Activated CD8-positive, alpha-beta T cell treated with anti-CD3 and anti-CD28 coated beads for 36 hours (primary cell): ENCODE data around the gene NUDT14. TPM values are rescaled to one million over a fixed set of nuclear protein-coding genes. Genes with fewer than 3 reads are reported as not detected.

Experiments used
- ATAC-seq: fragments of 200-7000 bp; cut with Tn5 transposase; one replicate; pipeline ENCODE4 v1.10.0; 2021; ENCODE audit warnings: mild to moderate bottlenecking, moderate library complexity
- CTCF ChIA-PET: fragments of 350-600 bp; sonication (Branson Sonifier 250); formaldehyde crosslinking; loops from one replicate; lab custom pipeline; 2021; ENCODE audit warnings: antibody characterized with exemption; lab: Charles Lee
- POLR2A ChIA-PET: fragments of 350-600 bp; sonication (Branson Sonifier 250); formaldehyde crosslinking; loops from one replicate; lab custom pipeline; 2021; ENCODE audit warnings: antibody characterized with exemption; lab: Charles Lee
- DNase-seq: peaks from one replicate; pipeline ENCODE4 v3.0.0-alpha.2; 2020
- H3K27ac Mint-ChIP-seq: one replicate; pipeline ENCODE4 v1.8.0; 2021; ENCODE audit warnings: mild to moderate bottlenecking, mixed read lengths
- H3K27me3 Mint-ChIP-seq: one replicate; pipeline ENCODE4 v1.8.0; 2021; ENCODE audit warnings: mixed read lengths
- H3K36me3 Mint-ChIP-seq: one replicate; pipeline ENCODE4 v1.8.0; 2021; ENCODE audit warnings: low read depth, mixed read lengths
- H3K4me1 Mint-ChIP-seq: one replicate; pipeline ENCODE4 v1.8.0; 2021; ENCODE audit warnings: low read depth, mixed read lengths
- H3K4me3 Mint-ChIP-seq: one replicate; pipeline ENCODE4 v1.8.0; 2021; ENCODE audit warnings: mild to moderate bottlenecking, moderate library complexity, mixed read lengths
- H3K9me3 Mint-ChIP-seq: one replicate; pipeline ENCODE4 v1.8.0; 2021; ENCODE audit warnings: mixed read lengths
- intact Hi-C: fragments of 100-400 bp; cut with micrococcal nuclease; formaldehyde crosslinking; loops from one replicate; pipeline ENCODE4 v1.10.0; 2022
- total RNA-seq, 2 experiments: library from RNA; stranded (reverse); gene quantifications; one replicate each; pipeline ENCODE4 v1.2.3, GENCODE V29; 2021
- TF ChIP-seq, protein P1 (sequence below): fragments of 200-600 bp; IDR thresholded peaks from one replicate; pipeline ENCODE4 v1.8.0; 2022; ENCODE audit warnings: antibody characterized with exemption, mild to moderate bottlenecking

NUDT14 gene
- total RNA-seq, 2 experiments from 2014 or later: 9.3 to 9.7 TPM

DNA sequence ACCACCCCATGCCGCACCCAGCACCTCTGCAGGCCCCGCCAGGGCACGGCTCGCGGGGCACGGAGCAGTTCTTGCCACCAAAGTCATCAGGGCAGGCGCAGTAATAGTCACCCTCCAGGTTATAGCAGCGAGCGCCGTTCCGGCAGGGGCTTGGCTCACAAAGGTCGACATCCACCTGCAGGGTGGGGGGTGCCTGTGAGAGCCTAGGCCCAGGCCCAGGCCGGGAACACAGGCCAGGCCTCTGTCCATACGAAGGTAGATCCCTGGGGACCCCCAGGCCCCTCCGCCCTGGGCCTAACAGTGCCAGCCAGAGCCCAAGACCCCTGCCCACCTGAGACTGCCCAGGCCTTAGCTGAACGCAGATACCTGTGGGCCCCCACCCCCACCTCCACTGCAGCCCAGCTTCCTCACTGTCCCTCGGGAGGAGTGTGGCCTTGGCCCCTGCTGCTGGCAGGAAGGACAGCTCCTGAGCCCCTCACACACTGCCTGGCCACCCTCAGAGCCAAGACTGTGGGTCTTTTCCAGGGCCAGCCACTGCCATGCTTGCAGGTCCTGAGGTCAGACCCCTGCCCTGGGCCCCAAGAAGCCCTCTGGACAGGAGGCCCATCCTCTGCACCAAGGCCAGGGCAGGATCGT, 31.8 kb downstream of the NUDT14 start:
- H3K27me3 Mint-ChIP-seq: no peaks in the 10 kb centered on the region
- H3K27ac Mint-ChIP-seq: no peak overlapping the region
- H3K9me3 Mint-ChIP-seq: no peaks in the 10 kb centered on the region
- DNase-seq (no peak), ATAC-seq (no peak)
- H3K4me1 Mint-ChIP-seq: no peaks in the 10 kb centered on the region
- intact Hi-C loops: no loop called here
- ChIA-PET CTCF (no interaction called here), POLR2A (no interaction called here)
- no peaks in the 10 kb centered on the region for H3K36me3 Mint-ChIP-seq
- TF ChIP-seq, protein P1, sequence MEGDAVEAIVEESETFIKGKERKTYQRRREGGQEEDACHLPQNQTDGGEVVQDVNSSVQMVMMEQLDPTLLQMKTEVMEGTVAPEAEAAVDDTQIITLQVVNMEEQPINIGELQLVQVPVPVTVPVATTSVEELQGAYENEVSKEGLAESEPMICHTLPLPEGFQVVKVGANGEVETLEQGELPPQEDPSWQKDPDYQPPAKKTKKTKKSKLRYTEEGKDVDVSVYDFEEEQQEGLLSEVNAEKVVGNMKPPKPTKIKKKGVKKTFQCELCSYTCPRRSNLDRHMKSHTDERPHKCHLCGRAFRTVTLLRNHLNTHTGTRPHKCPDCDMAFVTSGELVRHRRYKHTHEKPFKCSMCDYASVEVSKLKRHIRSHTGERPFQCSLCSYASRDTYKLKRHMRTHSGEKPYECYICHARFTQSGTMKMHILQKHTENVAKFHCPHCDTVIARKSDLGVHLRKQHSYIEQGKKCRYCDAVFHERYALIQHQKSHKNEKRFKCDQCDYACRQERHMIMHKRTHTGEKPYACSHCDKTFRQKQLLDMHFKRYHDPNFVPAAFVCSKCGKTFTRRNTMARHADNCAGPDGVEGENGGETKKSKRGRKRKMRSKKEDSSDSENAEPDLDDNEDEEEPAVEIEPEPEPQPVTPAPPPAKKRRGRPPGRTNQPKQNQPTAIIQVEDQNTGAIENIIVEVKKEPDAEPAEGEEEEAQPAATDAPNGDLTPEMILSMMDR: no peak
- no peak overlapping the region for H3K4me3 Mint-ChIP-seq

DNA sequence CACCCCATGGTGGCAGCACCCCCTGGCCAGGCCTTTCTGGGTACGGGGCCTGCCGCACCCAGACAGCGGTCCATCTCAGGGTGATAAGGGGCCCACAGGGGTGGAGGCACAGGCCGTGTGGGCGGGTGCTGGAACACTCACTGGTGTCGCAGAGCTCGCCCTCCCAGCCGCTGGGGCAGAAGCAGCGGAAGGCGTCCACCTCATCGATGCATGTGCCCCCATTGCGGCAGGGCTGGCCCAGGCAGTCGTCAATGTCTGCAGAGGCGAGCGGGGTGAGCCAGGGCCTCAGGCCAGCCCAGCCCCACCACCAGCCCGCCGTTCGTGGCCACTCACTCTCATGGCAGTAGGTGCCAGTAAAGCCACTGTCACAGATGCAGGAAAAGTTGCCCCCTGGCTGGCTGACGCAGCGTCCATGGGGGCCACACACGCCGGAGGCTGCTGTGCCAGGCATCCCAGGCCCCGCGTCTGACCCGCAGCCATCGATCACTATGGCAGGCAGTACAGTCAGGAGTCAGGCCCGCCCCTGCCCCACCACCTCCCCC, 32.4 kb downstream of the NUDT14 start:
- CTCF ChIA-PET: no interaction called here
- Mint-ChIP-seq H3K27ac (no peak overlapping the region), H3K36me3 (no peaks in the 10 kb centered on the region), H3K9me3 (no peaks in the 10 kb centered on the region), H3K4me3 (no peak overlapping the region), H3K27me3 (no peaks in the 10 kb centered on the region), H3K4me1 (no peaks in the 10 kb centered on the region)
- ATAC-seq (no peak), DNase-seq (no peak)
- intact Hi-C loops: no loop called here
- TF ChIP-seq, protein P1: no peak
- POLR2A ChIA-PET: no interaction called here

DNA sequence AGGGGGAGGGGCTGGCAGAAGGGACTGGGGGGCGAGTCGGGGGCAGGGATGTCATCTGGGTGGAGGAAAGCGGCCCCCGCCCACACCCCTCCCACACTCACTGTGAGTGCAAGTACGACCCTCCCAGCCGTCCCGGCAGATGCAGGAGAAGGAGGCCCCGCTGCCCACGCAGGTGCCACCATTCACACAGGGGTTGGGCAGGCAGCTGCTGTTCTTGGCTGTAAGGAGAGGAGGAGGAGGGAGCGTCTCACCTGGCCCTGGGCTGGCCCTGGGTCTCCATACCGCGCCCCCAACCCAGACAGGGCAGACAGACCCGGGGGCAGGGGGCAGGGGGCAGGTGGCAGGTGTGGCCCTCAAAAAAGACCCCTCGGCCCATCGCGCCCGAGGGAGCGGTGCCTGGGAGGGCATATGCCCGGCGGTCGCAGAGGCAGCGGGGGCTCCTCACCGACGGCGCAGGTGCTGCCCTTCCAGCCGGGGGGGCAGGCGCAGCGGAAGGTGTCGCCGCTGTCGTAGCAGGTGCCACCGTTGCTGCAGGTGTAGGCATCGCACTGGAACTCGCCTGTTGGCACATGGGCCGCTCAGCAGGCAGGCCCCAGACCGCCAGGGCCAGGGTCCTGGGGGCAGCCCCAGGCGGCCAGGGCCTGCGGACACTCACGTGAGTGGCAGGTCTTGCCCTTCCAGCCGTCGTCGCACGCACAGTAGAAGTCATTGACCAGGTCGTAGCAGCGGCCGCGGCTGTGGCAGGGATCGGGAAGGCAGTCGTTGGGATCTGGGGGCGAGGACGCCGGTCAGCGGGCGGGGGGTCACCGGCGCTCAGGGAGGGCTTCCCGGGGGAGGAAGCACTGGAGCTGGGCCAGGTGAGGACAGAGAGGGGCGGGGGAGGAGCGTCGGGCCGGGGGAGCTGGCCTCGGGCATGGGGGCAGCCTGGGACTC, 33.2 kb downstream of the NUDT14 start:
- no peak overlapping the region for H3K27ac Mint-ChIP-seq
- ChIA-PET CTCF (no interaction called here), POLR2A (no interaction called here)
- DNase-seq (no peak), ATAC-seq (no peak)
- no peaks in the 10 kb centered on the region for H3K4me1 Mint-ChIP-seq
- H3K9me3 Mint-ChIP-seq: no peaks in the 10 kb centered on the region
- no peaks in the 10 kb centered on the region for H3K27me3 Mint-ChIP-seq
- TF ChIP-seq, protein P1: no peak
- no peak overlapping the region for H3K4me3 Mint-ChIP-seq
- no peaks in the 10 kb centered on the region for H3K36me3 Mint-ChIP-seq
- intact Hi-C loops: no loop called here

DNA sequence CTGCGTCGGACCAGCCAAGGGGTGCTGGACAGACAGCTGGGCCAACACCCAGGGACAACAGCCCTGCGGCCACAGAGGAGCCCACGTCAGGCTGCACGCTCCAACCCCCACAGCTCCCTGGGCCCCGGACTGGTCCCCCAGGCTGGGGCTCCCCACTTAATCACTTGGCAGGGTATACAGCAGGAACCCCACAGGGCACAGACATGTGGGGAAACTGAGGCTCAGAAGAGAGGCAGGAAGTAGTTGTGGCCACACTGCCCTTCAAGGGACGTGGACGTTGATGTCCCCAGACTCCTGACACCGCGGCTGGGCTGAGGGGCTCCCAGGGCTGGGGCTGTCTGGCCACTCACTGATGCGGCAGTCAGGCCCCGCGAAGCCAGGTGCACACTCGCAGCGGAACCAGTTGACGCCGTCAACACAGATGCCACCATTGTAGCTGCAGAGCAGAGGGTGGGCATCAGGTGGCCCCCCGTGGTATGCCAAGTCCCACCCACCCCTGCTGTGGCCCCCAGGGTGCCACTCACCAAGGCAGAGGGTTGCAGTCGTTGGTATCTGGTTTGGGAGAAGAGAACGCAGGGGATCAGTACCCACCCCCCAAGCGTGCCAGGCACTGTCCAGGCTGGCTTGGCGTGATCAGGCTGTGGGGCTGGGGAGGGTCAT, 34.0 kb downstream of the NUDT14 start:
- ChIA-PET POLR2A (no interaction called here), CTCF (no interaction called here)
- DNase-seq (no peak), ATAC-seq (no peak)
- Mint-ChIP-seq H3K36me3 (no peaks in the 10 kb centered on the region), H3K4me3 (no peak overlapping the region), H3K27me3 (no peaks in the 10 kb centered on the region), H3K9me3 (no peaks in the 10 kb centered on the region), H3K4me1 (no peaks in the 10 kb centered on the region), H3K27ac (no peak overlapping the region)
- intact Hi-C loops: no loop called here
- TF ChIP-seq, protein P1: no peak
